Left ventricle myocardium inferior (tissue), 1 donor: ENCODE results near the gene GPR176. TPM values are rescaled to one million over a fixed set of nuclear protein-coding genes. Genes with fewer than 3 reads are reported as not detected.

Source experiments
- DNase-seq: peaks from one replicate; pipeline ENCODE4 v3.0.0-alpha.2; 2020
- H3K27ac ChIP-seq: fragments of 200-600 bp; replicated peaks from 2 replicates; pipeline ENCODE4 v1.8.0; 2021
- H3K27me3 ChIP-seq: fragments of 200-600 bp; 2 replicates; pipeline ENCODE4 v1.8.0; 2021; ENCODE audit warnings: low read depth
- H3K36me3 ChIP-seq: fragments of 200-600 bp; 2 replicates; pipeline ENCODE4 v1.8.0; 2021
- H3K4me1 ChIP-seq: fragments of 200-600 bp; 2 replicates; pipeline ENCODE4 v1.8.0; 2021
- H3K4me3 ChIP-seq: fragments of 200-600 bp; 2 replicates; pipeline ENCODE4 v1.8.0; 2021; ENCODE audit warnings: mild to moderate bottlenecking, moderate library complexity
- H3K9me3 ChIP-seq: fragments of 200-600 bp; replicated peaks from 2 replicates; pipeline ENCODE4 v1.8.0; 2021
- CTCF ChIP-seq: fragments of 200-600 bp; IDR thresholded peaks from 2 replicates; pipeline ENCODE4 v1.8.0; 2021; ENCODE audit warnings: antibody characterized with exemption, mild to moderate bottlenecking, borderline replicate concordance
- intact Hi-C: fragments of 100-400 bp; cut with micrococcal nuclease; formaldehyde crosslinking; loops from one replicate; pipeline ENCODE4 v1.11.0; 2022
- total RNA-seq: library from RNA; stranded (reverse); fragmentation: NEBNext Ultra II Directional; extraction: Animal tissue kit (Norgen Biotek cat#: 25700); gene quantifications from one replicate; pipeline ENCODE4 v1.2.1, GENCODE V29; 2021
- donor health status: DM: no; HTN: yes; CAD: no; lungs with severe emphysema.

GPR176 gene
- total RNA-seq, 1 donor from 2014 or later = 1.6 TPM

GRCh38 chr15:39852250-39852649 is 67.8 kb downstream of the GPR176 start:
- intact Hi-C loops = no loop called here
- Histone ChIP-seq H3K36me3 (no peaks in the 10 kb centered on the region), H3K4me1 (peaks cover 7% of the 10 kb centered on the region), H3K4me3 (no peak overlapping the region), H3K27me3 (no peaks in the 10 kb centered on the region), H3K27ac (no peak overlapping the region), H3K9me3 (no peaks in the 10 kb centered on the region)
- TF ChIP-seq CTCF = no peak
- no peak for DNase-seq

GRCh38 chr15:39851500-39852092 is 68.5 kb downstream of the GPR176 start:
- H3K4me3 ChIP-seq = no peak overlapping the region
- H3K4me1 ChIP-seq = peaks cover 7% of the 10 kb centered on the region
- H3K27me3 ChIP-seq = no peaks in the 10 kb centered on the region
- no peak overlapping the region for H3K27ac ChIP-seq
- no peak for DNase-seq
- no peaks in the 10 kb centered on the region for H3K36me3 ChIP-seq
- no peaks in the 10 kb centered on the region for H3K9me3 ChIP-seq
- intact Hi-C loops = no loop called here
- no peak for TF ChIP-seq CTCF

GRCh38 chr15:39850436-39850835 is 69.6 kb downstream of the GPR176 start:
- Histone ChIP-seq H3K36me3 (no peaks in the 10 kb centered on the region), H3K9me3 (no peaks in the 10 kb centered on the region), H3K27ac (no peak overlapping the region), H3K27me3 (no peaks in the 10 kb centered on the region), H3K4me1 (peaks cover 7% of the 10 kb centered on the region), H3K4me3 (no peak overlapping the region)
- TF ChIP-seq CTCF = no peak
- no peak for DNase-seq
- intact Hi-C loops = no loop called here

- Histone ChIP-seq H3K4me1 (no peaks in the 10 kb centered on the region), H3K36me3 (no peaks in the 10 kb centered on the region)
- intact Hi-C loops = no loop called here
These were observed 74.0 kb downstream of the GPR176 start for GRCh38 chr15:39846108-39846507.

GRCh38 chr15:39845582-39845981 is 74.5 kb downstream of the GPR176 start:
- TF ChIP-seq CTCF = no peak
- intact Hi-C loops = no loop called here
- no peak for DNase-seq

More at GRCh38 chr15:39846108-39846507, 74.0 kb downstream of the GPR176 start:
- TF ChIP-seq CTCF = no peak
- no peaks in the 10 kb centered on the region for H3K9me3 ChIP-seq
- no peak overlapping the region for H3K4me3 ChIP-seq
- no peak for DNase-seq
- no peaks in the 10 kb centered on the region for H3K27me3 ChIP-seq
- H3K27ac ChIP-seq = no peak overlapping the region

More at GRCh38 chr15:39845582-39845981, 74.5 kb downstream of the GPR176 start:
- Histone ChIP-seq H3K27me3 (no peaks in the 10 kb centered on the region), H3K36me3 (no peaks in the 10 kb centered on the region), H3K4me3 (no peak overlapping the region), H3K27ac (no peak overlapping the region), H3K9me3 (no peaks in the 10 kb centered on the region), H3K4me1 (no peaks in the 10 kb centered on the region)
